ENCODE results near the gene MCAM.
A peak's percentile ranks its signal among the peaks of the same experiment; 100 is the strongest.

MCAM gene

DNA sequence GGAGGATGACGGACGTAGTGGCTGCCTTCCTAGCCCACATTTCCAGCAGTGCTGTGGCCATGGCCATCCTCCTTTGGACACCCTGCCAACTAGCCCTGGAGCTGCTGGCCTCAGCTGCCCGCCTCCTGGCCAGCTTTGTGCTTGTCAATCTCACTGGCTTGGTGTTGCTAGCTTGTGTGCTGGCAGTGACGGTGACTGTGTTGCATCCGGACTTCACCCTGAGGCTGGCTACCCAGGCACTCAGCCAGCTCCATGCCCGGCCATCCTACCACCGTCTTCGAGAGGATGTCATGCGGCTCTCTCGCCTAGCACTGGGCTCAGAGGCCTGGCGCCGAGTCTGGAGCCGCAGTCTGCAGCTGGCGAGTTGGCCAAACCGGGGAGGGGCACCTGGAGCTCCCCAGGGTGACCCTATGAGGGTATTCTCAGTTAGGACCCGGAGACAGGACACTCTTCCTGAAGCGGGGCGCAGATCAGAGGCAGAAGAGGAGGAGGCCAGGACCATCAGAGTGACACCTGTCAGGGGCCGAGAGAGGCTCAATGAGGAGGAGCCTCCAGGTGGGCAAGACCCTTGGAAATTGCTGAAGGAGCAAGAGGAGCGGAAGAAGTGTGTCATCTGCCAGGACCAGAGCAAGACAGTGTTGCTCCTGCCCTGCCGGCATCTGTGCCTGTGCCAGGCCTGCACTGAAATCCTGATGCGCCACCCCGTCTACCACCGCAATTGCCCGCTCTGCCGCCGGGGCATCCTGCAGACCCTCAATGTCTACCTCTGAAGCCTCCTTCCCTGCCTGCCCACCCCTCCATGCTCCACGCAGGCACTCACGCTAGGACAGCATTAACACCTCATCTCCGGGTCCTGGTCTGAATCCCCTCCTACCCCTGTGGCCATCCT, 19.0 kb upstream of the MCAM start:
- TF ChIP-seq, protein P1, sequence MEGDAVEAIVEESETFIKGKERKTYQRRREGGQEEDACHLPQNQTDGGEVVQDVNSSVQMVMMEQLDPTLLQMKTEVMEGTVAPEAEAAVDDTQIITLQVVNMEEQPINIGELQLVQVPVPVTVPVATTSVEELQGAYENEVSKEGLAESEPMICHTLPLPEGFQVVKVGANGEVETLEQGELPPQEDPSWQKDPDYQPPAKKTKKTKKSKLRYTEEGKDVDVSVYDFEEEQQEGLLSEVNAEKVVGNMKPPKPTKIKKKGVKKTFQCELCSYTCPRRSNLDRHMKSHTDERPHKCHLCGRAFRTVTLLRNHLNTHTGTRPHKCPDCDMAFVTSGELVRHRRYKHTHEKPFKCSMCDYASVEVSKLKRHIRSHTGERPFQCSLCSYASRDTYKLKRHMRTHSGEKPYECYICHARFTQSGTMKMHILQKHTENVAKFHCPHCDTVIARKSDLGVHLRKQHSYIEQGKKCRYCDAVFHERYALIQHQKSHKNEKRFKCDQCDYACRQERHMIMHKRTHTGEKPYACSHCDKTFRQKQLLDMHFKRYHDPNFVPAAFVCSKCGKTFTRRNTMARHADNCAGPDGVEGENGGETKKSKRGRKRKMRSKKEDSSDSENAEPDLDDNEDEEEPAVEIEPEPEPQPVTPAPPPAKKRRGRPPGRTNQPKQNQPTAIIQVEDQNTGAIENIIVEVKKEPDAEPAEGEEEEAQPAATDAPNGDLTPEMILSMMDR (IDR thresholded peaks at IDR 0.05) = no peak

DNA sequence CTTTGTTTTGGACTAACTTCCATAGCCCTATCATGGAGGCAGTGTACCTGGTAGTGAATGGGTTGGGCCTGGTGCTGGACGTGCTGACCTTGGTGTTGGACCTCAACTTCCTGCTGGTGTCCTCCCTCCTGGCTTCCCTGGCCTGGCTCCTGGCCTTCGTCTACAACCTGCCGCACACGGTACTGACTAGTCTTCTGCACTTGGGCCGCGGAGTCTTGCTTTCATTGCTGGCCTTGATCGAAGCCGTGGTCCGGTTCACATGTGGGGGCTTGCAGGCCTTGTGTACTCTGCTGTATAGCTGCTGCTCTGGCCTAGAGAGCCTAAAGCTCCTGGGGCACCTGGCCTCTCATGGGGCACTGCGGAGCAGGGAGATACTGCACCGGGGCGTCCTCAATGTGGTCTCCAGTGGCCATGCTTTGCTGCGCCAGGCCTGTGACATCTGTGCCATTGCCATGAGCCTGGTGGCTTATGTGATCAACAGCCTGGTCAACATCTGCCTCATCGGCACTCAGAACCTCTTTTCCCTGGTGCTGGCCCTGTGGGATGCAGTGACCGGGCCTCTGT, 18.2 kb upstream of the MCAM start:
- peaks cover 33 to 35% of the 10 kb centered on the region in 2 experiments for H3K4me1 ChIP-seq (ENCODE audit: control insufficient read depth in 1 of 2, insufficient read depth in 1 of 2, low read depth in 1 of 2, low read length in 1 of 2)
- peaks cover 19% of the 10 kb centered on the region for H3K27me3 ChIP-seq
- peak overlapping the region; percentile 66 for H3K27ac ChIP-seq
- H3K9me3 ChIP-seq = no peaks in the 10 kb centered on the region
- H3K36me3 ChIP-seq = no peaks in the 10 kb centered on the region
- peak overlapping the region; percentile 87 to 96 for H3K4me3 ChIP-seq (ENCODE audit: low read depth in 1 of 2, low read length in 1 of 2)
- TF ChIP-seq, protein P1 (IDR thresholded peaks at IDR 0.05) = no peak

More for the DNA sequence above, 19.0 kb upstream of the MCAM start:
- Histone ChIP-seq H3K27ac (no peak overlapping the region), H3K4me1 (ENCODE audit: control insufficient read depth in 1 of 2, insufficient read depth in 1 of 2, low read depth in 1 of 2, low read length in 1 of 2) (peaks cover 35 to 40% of the 10 kb centered on the region in 2 experiments), H3K27me3 (peaks cover 26% of the 10 kb centered on the region), H3K4me3 (ENCODE audit: low read depth in 1 of 2, low read length in 1 of 2) (peak overlapping the region in 1 of 2 experiments; percentile 87), H3K36me3 (no peaks in the 10 kb centered on the region), H3K9me3 (no peaks in the 10 kb centered on the region)

DNA sequence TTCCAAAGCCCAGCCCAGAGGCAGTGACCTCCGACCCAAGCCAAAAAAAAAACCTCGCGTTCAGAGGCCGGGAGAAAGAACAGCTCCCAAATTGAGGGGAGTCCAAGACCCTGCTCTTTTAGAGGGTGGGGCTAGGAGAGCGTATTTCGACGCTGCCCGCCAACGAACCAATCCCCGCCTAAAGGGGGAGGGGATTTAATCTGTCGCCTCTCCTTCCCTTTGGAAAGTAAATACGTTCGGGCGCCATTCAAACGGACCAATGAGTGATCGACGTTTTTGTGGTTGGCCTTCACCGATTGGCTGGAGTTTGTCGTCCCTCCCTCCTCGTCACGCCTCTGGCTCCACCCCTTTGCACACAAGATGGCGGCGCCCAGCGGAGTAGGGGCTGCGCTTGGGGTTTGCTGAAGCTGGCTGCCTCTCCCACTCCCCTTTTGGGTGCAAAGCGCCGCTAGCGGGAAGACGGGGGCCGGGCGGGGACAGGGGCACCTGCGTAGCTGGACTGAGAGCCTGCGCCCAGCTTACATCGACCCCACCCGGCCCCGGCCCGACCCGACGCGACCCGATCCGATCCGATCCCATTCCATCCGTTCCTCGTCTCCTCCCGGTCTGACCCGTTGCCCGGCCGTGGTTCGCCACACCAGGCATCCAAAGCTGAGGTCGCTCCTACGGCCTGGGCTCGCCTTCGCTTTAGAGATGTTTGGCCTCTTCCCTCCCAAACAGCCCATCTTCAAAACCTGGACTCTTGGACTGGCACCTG, 17.4 kb upstream of the MCAM start, which contains the start of gene RNF26:
Gene RNF26, plus strand, starts transcription at position 354 of the 757 bp plus-strand sequence. CDS start 596 bp downstream, outside the sequence.
- H3K27me3 ChIP-seq = peaks cover 15% of the 10 kb centered on the region
- peaks cover 24 to 28% of the 10 kb centered on the region in 2 experiments for H3K4me1 ChIP-seq (ENCODE audit: control insufficient read depth in 1 of 2, insufficient read depth in 1 of 2, low read depth in 1 of 2, low read length in 1 of 2)
- H3K4me3 ChIP-seq (ENCODE audit: low read depth in 1 of 2, low read length in 1 of 2) = peak within 1 kb of the TSS; percentile 87 to 96
- H3K27ac ChIP-seq = peak within 1 kb of the TSS; percentile 66
- H3K36me3 ChIP-seq = no peaks in the 10 kb centered on the region
- H3K9me3 ChIP-seq = no peaks in the 10 kb centered on the region
- TF ChIP-seq, protein P1 (IDR thresholded peaks at IDR 0.05) = peak; percentile 10

DNA sequence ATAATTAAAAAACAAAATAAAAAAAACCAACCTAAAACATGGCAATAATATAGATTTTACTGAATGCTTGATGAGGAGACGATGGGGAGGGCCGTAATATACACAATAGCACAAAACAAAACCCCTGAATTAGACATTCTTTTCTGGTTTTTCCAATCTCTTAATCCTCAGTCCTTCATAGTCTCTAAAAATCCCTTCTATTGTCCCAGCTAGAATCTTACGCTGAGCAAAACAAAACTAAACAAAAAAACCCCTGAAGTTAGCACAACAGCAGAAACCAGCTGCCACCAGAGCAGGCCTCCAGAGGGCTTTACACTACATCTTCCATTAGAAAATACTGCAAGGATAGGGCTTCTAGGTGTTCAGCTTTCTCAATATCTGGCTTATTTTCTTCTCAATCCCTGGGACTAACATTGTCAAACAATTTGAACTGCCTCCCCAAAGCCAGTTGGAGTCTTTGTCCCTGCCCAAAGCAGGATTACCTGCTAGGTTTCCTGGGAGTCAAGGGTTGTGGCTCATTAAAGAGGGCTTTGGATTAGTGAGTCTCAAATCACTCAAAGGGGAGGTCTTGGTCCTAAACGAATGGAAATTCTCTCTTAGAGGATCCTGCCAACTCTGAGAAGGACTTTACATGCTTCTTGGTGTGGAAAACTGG, 15.3 kb upstream of the MCAM start:
- TF ChIP-seq, protein P1 (IDR thresholded peaks at IDR 0.05) = no peak
- Histone ChIP-seq H3K36me3 (no peaks in the 10 kb centered on the region), H3K9me3 (no peaks in the 10 kb centered on the region), H3K27me3 (peaks cover 11% of the 10 kb centered on the region), H3K27ac (no peak overlapping the region), H3K4me3 (ENCODE audit: low read depth in 1 of 2, low read length in 1 of 2) (no peak overlapping the region), H3K4me1 (ENCODE audit: control insufficient read depth in 1 of 2, insufficient read depth in 1 of 2, low read depth in 1 of 2, low read length in 1 of 2) (peaks cover 19 to 28% of the 10 kb centered on the region in 2 experiments)

DNA sequence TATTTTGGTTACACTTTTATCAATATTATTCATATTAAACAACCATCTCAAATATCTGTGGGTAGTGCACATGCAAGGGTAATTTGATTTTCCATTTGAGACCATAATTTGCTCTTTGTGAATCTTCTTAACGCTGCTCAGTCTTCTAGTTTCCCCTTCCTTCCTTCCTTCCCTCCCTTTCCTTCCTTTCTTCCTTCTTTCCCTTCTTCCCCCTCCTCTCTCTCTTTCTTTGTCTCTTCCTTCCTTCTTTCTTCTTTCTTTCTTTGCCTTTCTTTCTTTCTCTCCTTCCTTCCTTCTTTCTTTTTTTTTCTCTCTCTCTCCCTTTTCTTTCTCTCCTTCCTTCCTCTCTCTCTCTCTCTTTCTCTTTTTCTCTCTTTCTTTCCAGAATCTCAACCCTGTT, 13.3 kb upstream of the MCAM start:
- TF ChIP-seq, protein P1 (IDR thresholded peaks at IDR 0.05) = no peak
- H3K36me3 ChIP-seq = no peaks in the 10 kb centered on the region
- peaks cover 11% of the 10 kb centered on the region for H3K27me3 ChIP-seq
- no peak overlapping the region for H3K4me3 ChIP-seq (ENCODE audit: low read depth in 1 of 2, low read length in 1 of 2)
- H3K27ac ChIP-seq = no peak overlapping the region
- no peaks in the 10 kb centered on the region for H3K9me3 ChIP-seq
- H3K4me1 ChIP-seq (ENCODE audit: control insufficient read depth in 1 of 2, insufficient read depth in 1 of 2, low read depth in 1 of 2, low read length in 1 of 2) = peaks cover 18 to 26% of the 10 kb centered on the region in 2 experiments
